Spleen (tissue), 7 donors: ENCODE results near the gene PIK3CG.
"Not testable (repeated sequence)": the region's sequence is repeated elsewhere in the genome, so short reads cannot be mapped to it uniquely, and the experiment has no call there.

Experiments
- CTCF ChIP-seq, 11 experiments: fragments of 200-600 bp in 7 of 11; fragments of 450-650 bp in 4 of 11; sonication (generic) in 4 of 11; IDR thresholded peaks in 8 of 11; conservative IDR thresholded peaks in 3 of 11; 1 replicate in 7 of 11; 2 replicates in 4 of 11; pipeline versions ENCODE4 v1.4.0 to v1.8.0; 2016 to 2021; ENCODE audit warnings: antibody characterized with exemption in 11 of 11, inconsistent platforms in 4 of 11, mild to moderate bottlenecking in 1 of 11
- POLR2A ChIP-seq, 3 donors: fragments of 450-650 bp; IDR thresholded peaks; one replicate each; pipeline ENCODE4 v1.5.1; 2017; ENCODE audit warnings: antibody characterized with exemption in 3 of 3, mild to moderate bottlenecking in 1 of 3
- POLR2AphosphoS5 ChIP-seq, 3 donors: sonication (generic); formaldehyde crosslinking; IDR thresholded peaks; one replicate each; pipeline ENCODE4 v1.5.1; 2017; ENCODE audit warnings: antibody characterized with exemption in 3 of 3
- donor health status: DM: no; HTN: no; CAD: no; lungs with moderate emphysema.
- donor health status: DM: no; HTN: no; CAD: no.
- donor health status: DM: no; HTN: no; CAD: no.

GRCh38 chr7:106897553-106897952 lies 32.5 kb downstream of the PIK3CG start:
- TF ChIP-seq POLR2A (IDR thresholded peaks at IDR 0.05); CTCF (IDR thresholded peaks at IDR 0.05 in 8 of 11, conservative IDR thresholded peaks at IDR 0.05 in 3 of 11); POLR2AphosphoS5 (IDR thresholded peaks at IDR 0.05): not testable (repeated sequence)
